ENCODE data around the gene CRYGB.

The CRYGB gene, protein sequence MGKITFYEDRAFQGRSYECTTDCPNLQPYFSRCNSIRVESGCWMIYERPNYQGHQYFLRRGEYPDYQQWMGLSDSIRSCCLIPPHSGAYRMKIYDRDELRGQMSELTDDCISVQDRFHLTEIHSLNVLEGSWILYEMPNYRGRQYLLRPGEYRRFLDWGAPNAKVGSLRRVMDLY

GRCh38 chr2:208146006-208146405 is at the start of gene CRYGB:
CRYGB (minus strand) TSS chr2:208146158; CDS start chr2:208146120, 38 bp downstream.
- DNase-seq: no peak

DNA sequence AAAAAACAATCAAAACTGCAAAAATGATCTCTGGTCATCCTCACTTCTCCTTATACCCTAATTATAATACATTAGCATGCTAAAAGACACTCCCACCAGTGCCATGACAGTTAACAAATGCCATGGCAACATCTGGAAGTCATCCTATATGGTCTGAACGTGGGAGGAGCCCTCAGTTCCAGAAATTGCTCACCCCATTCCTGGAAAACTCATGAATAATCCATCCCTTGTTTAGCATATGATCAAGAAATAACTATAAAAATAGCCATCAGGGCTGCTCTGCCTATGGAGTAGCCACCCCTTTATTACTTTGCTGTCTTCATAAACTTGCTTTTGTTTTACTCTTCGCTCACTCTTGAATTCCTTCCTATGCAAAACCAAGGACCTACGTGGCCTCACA is 49.6 kb upstream of the CRYGB start:
- no peak for DNase-seq

DNA sequence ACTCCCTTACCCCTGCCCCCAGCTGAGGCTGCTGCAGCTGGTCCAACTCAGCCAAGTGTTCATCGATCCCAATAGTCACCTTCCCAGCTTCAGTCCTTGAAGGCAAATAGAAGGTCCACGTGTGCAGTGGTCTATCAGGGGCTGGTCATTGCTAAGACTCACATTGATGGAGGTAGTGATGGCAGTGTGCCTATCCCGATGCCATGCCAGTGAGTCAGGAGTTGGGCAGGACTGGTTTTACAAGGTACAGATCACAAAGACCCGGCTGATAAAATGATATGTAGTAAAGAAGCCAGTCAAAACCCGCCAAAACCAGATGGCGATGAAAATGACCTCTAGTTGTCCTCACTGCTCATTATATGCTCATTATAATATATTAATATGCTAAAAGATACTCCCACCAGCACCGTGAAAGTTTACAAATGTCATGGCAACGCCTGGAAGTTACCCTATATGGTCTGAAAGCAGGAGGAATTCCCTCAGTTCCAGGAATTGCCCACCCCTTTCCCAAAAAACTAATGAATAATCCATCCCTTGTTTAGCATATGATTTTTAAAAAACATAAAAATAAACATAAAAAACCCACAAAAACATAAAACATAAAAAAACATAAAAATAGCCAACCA is 46.8 kb upstream of the CRYGB start:
- no peak for DNase-seq

GRCh38 chr2:208189810-208190503 is 44.0 kb upstream of the CRYGB start, which contains the start of gene C2orf80:
C2orf80 (minus strand) TSS chr2:208190030; CDS start chr2:208186986, 3,044 bp downstream.
- no peak for DNase-seq

DNA sequence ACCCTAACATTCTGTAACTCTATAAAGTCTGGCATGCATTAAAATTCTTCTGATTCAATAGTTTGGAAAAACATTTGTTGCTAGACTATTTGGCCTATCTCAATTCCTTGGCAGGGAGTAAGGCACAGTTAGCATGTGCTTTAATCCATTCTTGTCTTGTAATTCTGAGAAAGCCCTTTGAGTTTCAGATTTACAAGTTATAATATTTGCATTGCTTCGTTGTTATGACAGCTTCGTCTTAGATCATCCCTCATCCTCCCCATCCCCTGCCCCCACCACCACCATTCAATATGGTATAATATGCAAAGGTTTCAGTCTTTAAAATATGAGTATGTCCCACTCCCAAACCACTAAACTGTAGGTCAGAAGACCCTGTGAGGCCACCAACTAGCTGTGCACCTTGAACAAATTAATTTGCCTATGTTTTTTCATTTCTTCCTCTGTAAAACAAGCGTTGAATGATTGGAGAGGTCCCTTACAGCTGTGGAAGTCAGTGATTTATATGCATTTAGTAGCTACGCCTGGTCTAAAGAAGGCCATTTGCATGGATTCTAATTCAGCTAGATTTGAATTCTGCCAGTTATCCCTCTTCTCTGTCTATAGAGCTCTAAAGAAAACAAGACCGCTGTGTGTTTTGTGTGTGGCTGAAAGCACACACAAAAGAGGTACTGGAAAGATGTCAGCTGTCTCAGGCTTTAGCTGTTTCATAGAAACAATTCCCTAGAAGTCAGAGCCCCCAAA is 43.3 kb upstream of the CRYGB start:
- DNase-seq: no peak

GRCh38 chr2:208186893-208187292 is 40.9 kb upstream of the CRYGB start:
- no peak for DNase-seq

- no peak for DNase-seq
These were observed 40.5 kb upstream of the CRYGB start for GRCh38 chr2:208186465-208186864.

- DNase-seq: no peak
These were observed 38.2 kb upstream of the CRYGB start for GRCh38 chr2:208183972-208184705.

DNA sequence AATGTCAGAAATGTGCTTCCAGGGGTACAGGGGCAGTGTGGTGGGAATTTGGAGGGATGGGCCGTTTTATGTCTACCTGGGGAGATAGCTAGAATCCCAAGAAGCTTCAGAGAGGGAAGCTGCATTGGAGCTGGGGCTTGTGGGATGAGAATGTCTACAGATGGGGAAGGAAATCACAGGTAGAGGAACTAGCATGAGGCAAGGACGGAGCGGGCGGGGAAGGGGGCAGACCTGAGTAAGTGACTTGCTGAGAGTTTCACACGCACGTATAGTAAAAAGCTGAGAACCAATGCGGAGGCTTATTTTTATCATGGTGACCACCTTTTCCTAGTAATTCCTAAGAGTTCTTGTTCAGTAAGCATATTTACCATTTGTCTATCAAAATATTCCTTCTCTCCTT is 37.6 kb upstream of the CRYGB start:
- DNase-seq: no peak

DNA sequence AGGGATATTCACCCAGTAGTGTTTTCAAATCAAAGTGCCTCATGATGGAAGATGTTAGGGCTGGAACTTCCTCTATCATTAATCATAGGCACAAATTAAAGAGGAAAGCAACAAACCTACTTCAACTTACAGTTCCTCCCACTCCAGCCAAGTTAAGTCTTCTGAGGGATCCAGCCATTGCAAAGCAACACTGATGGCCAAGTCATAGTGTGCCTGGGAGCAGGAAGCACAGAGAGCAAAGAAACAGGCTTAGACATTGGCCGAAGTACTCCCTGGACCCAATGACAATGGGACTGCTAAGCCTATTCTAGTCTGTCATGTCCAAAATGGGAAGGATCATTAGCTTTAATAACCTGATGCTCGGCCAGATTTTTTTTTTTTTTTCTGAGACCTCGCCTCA is 36.9 kb upstream of the CRYGB start:
- DNase-seq: no peak

- DNase-seq: no peak
These were observed 33.2 kb upstream of the CRYGB start for GRCh38 chr2:208179028-208179609.

DNA sequence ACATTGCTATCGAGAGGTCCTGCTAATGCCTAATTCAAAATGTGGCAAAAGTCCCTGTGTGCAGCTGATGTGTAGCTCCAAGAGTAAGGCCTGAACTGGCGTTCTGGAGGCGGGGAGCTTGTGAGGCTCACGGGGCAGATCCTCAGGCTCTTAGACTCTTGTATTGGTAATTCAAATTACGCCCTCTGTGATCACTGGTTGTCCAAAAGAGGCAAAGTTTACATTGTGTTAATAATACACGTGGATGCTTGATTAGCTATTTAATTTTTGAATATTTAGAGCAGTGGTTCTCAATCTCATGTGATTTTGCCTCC is 29.8 kb upstream of the CRYGB start:
- DNase-seq: no peak

- peak; percentile 47 for DNase-seq
These were observed 29.3 kb upstream of the CRYGB start for GRCh38 chr2:208175069-208175839.

GRCh38 chr2:208174144-208174543 is 28.2 kb upstream of the CRYGB start:
- no peak for DNase-seq

DNA sequence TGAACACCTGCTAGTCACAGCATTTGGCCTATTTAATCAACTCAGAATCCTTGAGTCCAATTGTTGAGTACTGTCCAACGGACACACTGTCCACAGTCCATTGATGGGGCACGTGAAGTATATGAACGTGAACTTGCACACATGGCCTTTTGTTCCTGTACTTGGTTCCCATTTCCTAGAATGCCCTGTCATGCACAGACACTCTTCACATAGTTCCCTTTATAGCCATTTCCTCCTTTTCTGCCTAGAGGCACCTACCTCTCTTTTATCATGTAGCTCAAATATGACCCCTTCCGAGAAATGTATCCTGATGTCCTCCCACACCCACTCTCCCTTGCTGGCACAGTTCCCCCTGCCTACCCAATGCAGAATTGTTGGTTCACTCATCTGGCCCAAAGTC is 26.2 kb upstream of the CRYGB start:
- DNase-seq: no peak

- no peak for DNase-seq
These were observed 19.2 kb upstream of the CRYGB start for GRCh38 chr2:208164951-208165755.

- DNase-seq: no peak
These were observed 17.5 kb upstream of the CRYGB start, which contains the start of gene CRYGA for GRCh38 chr2:208163489-208163888. CRYGA (minus strand) TSS chr2:208163589; CDS start chr2:208163556, 33 bp downstream.

DNA sequence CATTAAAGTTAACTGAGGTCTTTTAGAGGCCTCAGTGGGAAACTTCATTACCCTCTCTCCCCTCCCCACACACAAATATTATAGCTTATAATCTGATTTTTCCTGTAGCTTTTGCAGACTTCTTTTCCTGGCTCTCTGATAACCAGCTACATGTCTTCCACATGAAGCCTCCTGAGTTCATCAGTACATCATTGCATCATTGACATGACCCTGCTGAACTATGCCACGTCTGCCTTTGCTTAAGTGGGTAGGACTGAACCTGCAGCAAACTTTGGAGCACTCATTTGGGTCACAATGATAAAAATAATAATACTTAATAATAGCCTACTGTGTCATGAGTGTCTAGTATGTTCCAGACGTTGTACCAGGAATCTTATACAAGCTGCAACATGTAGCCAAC is 10.5 kb upstream of the CRYGB start:
- no peak for DNase-seq

- no peak for DNase-seq
These were observed 7.2 kb upstream of the CRYGB start for GRCh38 chr2:208153156-208153555.

- no peak for DNase-seq
These were observed 5.0 kb upstream of the CRYGB start for GRCh38 chr2:208150956-208151355.

- DNase-seq: no peak
These were observed 4.1 kb upstream of the CRYGB start for GRCh38 chr2:208150094-208150493.
